OCI-LY7 (cell line): ENCODE results near the gene ZNF267.
"Not testable (repeated sequence)": the region's sequence is repeated elsewhere in the genome, so short reads cannot be mapped to it uniquely, and the experiment has no call there.

Source experiments
- EZH2phosphoT487 ChIP-seq: fragments of 200-600 bp; sonication (generic); IDR thresholded peaks from 2 replicates; pipeline ENCODE4 v1.6.1; 2018; ENCODE audit warnings: low read depth, borderline replicate concordance, mild to moderate bottlenecking, mixed run types, antibody characterized with exemption, low read length, moderate library complexity, mixed read lengths
- TF ChIP-seq, protein P1 (sequence below): fragments of 200-600 bp; sonication (generic); conservative IDR thresholded peaks from 2 replicates; pipeline ENCODE4 v1.5.1; 2014; ENCODE audit warnings: mild to moderate bottlenecking, antibody characterized with exemption, low read length, moderate library complexity, mixed read lengths

- TF ChIP-seq, protein P1, sequence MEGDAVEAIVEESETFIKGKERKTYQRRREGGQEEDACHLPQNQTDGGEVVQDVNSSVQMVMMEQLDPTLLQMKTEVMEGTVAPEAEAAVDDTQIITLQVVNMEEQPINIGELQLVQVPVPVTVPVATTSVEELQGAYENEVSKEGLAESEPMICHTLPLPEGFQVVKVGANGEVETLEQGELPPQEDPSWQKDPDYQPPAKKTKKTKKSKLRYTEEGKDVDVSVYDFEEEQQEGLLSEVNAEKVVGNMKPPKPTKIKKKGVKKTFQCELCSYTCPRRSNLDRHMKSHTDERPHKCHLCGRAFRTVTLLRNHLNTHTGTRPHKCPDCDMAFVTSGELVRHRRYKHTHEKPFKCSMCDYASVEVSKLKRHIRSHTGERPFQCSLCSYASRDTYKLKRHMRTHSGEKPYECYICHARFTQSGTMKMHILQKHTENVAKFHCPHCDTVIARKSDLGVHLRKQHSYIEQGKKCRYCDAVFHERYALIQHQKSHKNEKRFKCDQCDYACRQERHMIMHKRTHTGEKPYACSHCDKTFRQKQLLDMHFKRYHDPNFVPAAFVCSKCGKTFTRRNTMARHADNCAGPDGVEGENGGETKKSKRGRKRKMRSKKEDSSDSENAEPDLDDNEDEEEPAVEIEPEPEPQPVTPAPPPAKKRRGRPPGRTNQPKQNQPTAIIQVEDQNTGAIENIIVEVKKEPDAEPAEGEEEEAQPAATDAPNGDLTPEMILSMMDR = peak; percentile 64
- not testable (repeated sequence) for TF ChIP-seq EZH2phosphoT487
These were observed 82.6 kb downstream of the ZNF267 start for GRCh38 chr16:31956221-31956620.
